IMR-90 (cell line): Measurements from ENCODE around the gene TRAF7. TPM values are rescaled to one million over a fixed set of nuclear protein-coding genes. Genes with fewer than 3 reads are reported as not detected.

ENCODE experiments used
- ATAC-seq: fragments of 200-7000 bp; cut with Tn5 transposase; 2 replicates; pipeline ENCODE4 v1.9.1; 2020; ENCODE audit warnings: low read depth, mild to moderate bottlenecking, moderate library complexity
- BruUV-seq: library from RNA; stranded (reverse); fragments of 400-500 nt; replicated peaks from 2 replicates; lab custom pipeline; 2021; lab: Mats Ljungman, UMichigan
- CTCF ChIA-PET: fragments of 300-600 bp; formaldehyde crosslinking; extraction: SDS; loops from one replicate; lab custom pipeline; 2021; ENCODE audit warnings: antibody characterized with exemption; lab: Yijun Ruan, JAX
- POLR2A ChIA-PET: fragments of 300-600 bp; sonication (Branson Sonifier 250); formaldehyde crosslinking; loops from one replicate; lab custom pipeline; 2022; ENCODE audit warnings: antibody characterized with exemption; ENCODE audit not compliant: unreplicated experiment; lab: Charles Lee
- DNase-seq: peaks from one replicate; pipeline ENCODE4 v3.0.0; 2013
- H2AFZ ChIP-seq: replicated peaks from 2 replicates; pipeline ENCODE3; 2013; ENCODE audit warnings: low read length, mild to moderate bottlenecking; ENCODE audit not compliant: poor library complexity
- H2AK5ac ChIP-seq: 2 replicates; pipeline ENCODE4 v1.6.1; 2013; ENCODE audit warnings: low read depth, low read length, inconsistent platforms
- H2AK9ac ChIP-seq: replicated peaks from 2 replicates; pipeline ENCODE3; 2013; ENCODE audit warnings: mild to moderate bottlenecking, low read depth, low read length, moderate library complexity; ENCODE audit not compliant: poor library complexity
- H2BK120ac ChIP-seq: 2 replicates; pipeline ENCODE4 v1.6.1; 2013; ENCODE audit warnings: low read depth, low read length, inconsistent platforms
- H2BK15ac ChIP-seq: 3 replicates; pipeline ENCODE4 v1.6.1; 2013; ENCODE audit warnings: low read depth, low read length, inconsistent platforms
- H2BK20ac ChIP-seq: 2 replicates; pipeline ENCODE4 v1.6.1; 2013; ENCODE audit warnings: low read depth, mild to moderate bottlenecking, inconsistent platforms, low read length, moderate library complexity
- H2BK5ac ChIP-seq: 2 replicates; pipeline ENCODE4 v1.6.1; 2013; ENCODE audit warnings: mild to moderate bottlenecking, low read depth, low read length, inconsistent platforms; ENCODE audit not compliant: poor library complexity, severe bottlenecking
- H3K14ac ChIP-seq: replicated peaks from 2 replicates; pipeline ENCODE4 v1.6.1; 2013; ENCODE audit warnings: low read depth, low read length, inconsistent platforms
- H3K18ac ChIP-seq: 2 replicates; pipeline ENCODE4 v1.6.1; 2013; ENCODE audit warnings: low read depth, low read length, control low read depth
- H3K23ac ChIP-seq: 2 replicates; pipeline ENCODE4 v1.6.1; 2013; ENCODE audit warnings: low read depth, low read length, inconsistent platforms
- H3K27ac ChIP-seq: 2 replicates; pipeline ENCODE4 v1.5.1; 2013; ENCODE audit warnings: mild to moderate bottlenecking, control low read depth, low read length; ENCODE audit not compliant: insufficient read depth
- H3K27me3 ChIP-seq: 2 replicates; pipeline ENCODE4 v1.6.1; 2013; ENCODE audit warnings: low read length; ENCODE audit not compliant: control insufficient read depth, insufficient read depth
- H3K36me3 ChIP-seq: 2 replicates; pipeline ENCODE4 v1.6.1; 2013; ENCODE audit warnings: low read length, mixed read lengths; ENCODE audit not compliant: control insufficient read depth, insufficient read depth
- H3K4ac ChIP-seq: 2 replicates; pipeline ENCODE4 v1.6.1; 2013; ENCODE audit warnings: low read depth, low read length, inconsistent platforms
- H3K4me1 ChIP-seq: 2 replicates; pipeline ENCODE4 v1.6.1; 2013; ENCODE audit warnings: low read length, mixed read lengths; ENCODE audit not compliant: control insufficient read depth, insufficient read depth
- H3K4me2 ChIP-seq: 2 replicates; pipeline ENCODE4 v1.6.1; 2013; ENCODE audit warnings: low read depth, mild to moderate bottlenecking, control low read depth, low read length, moderate library complexity
- H3K4me3 ChIP-seq: 2 replicates; pipeline ENCODE4 v1.5.1; 2013; ENCODE audit warnings: low read depth, mild to moderate bottlenecking, control low read depth, low read length, moderate library complexity; ENCODE audit not compliant: insufficient read depth
- H3K56ac ChIP-seq: 2 replicates; pipeline ENCODE4 v1.6.1; 2013; ENCODE audit warnings: low read length, inconsistent platforms; ENCODE audit not compliant: insufficient read depth; ENCODE audit errors: extremely low read depth
- H3K79me1 ChIP-seq, 2 experiments: 2 replicates each; pipeline ENCODE4 v1.6.1; 2013; ENCODE audit warnings: low read length in 2 of 2, inconsistent platforms in 1 of 2, low read depth in 1 of 2
- H3K9ac ChIP-seq: 2 replicates; pipeline ENCODE4 v1.6.1; 2013; ENCODE audit warnings: low read depth, low read length, control low read depth
- H3K9me1 ChIP-seq: 2 replicates; pipeline ENCODE4 v1.6.1; 2013; ENCODE audit warnings: low read length, inconsistent platforms; ENCODE audit not compliant: insufficient read depth
- H3K9me3 ChIP-seq: 2 replicates; pipeline ENCODE4 v1.6.1; 2013; ENCODE audit warnings: low read length; ENCODE audit not compliant: control insufficient read depth, insufficient read depth
- H4K20me1 ChIP-seq: 2 replicates; pipeline ENCODE4 v1.6.1; 2013; ENCODE audit warnings: low read length, inconsistent platforms; ENCODE audit not compliant: insufficient read depth
- H4K5ac ChIP-seq: 2 replicates; pipeline ENCODE4 v1.6.1; 2013; ENCODE audit warnings: mild to moderate bottlenecking, low read depth, low read length, control low read depth
- H4K8ac ChIP-seq, 2 experiments: 2 replicates each; pipeline ENCODE4 v1.6.1; 2013; ENCODE audit warnings: low read depth in 2 of 2, low read length in 2 of 2, control low read depth in 1 of 2, inconsistent platforms in 1 of 2
- H4K91ac ChIP-seq: 2 replicates; pipeline ENCODE4 v1.6.1; 2013; ENCODE audit warnings: low read depth, low read length, inconsistent platforms; ENCODE audit not compliant: insufficient read depth
- BHLHE40 ChIP-seq: fragments of 150-350 bp; IDR thresholded peaks from 2 replicates; pipeline ENCODE4 v1.6.1; 2016; ENCODE audit warnings: mild to moderate bottlenecking, low read depth, low read length
- CEBPB ChIP-seq: IDR thresholded peaks from 2 replicates; pipeline ENCODE4 v1.6.1; 2012; ENCODE audit warnings: low read depth, low read length, improper control_type of control experiment
- CHD1 ChIP-seq: IDR thresholded peaks from 2 replicates; pipeline ENCODE4 v1.6.1; 2012; ENCODE audit warnings: low read depth, low read length, improper control_type of control experiment
- CTCF ChIP-seq: conservative IDR thresholded peaks from 2 replicates; pipeline ENCODE4 v1.5.1; 2012; ENCODE audit warnings: mild to moderate bottlenecking, low read depth, low read length, improper control_type of control experiment
- FOS ChIP-seq: fragments of 150-350 bp; IDR thresholded peaks from 2 replicates; pipeline ENCODE4 v1.6.1; 2016; ENCODE audit warnings: low read depth, low read length
- MAFK ChIP-seq: IDR thresholded peaks from 2 replicates; pipeline ENCODE4 v1.6.1; 2012; ENCODE audit warnings: low read depth, low read length, improper control_type of control experiment
- MAZ ChIP-seq: IDR thresholded peaks from 2 replicates; pipeline ENCODE4 v1.6.1; 2012; ENCODE audit warnings: low read depth, mild to moderate bottlenecking, low read length, improper control_type of control experiment, moderate library complexity, borderline replicate concordance
- MXI1 ChIP-seq: IDR thresholded peaks from 2 replicates; pipeline ENCODE4 v1.6.1; 2012; ENCODE audit warnings: low read depth, mild to moderate bottlenecking, low read length, moderate library complexity, borderline replicate concordance
- NFE2L2 ChIP-seq: fragments of 150-350 bp; IDR thresholded peaks from 2 replicates; pipeline ENCODE4 v1.6.1; 2016; ENCODE audit warnings: low read depth, mild to moderate bottlenecking, low read length
- POLR2A ChIP-seq: IDR thresholded peaks from 2 replicates; pipeline ENCODE4 v1.6.1; 2012; ENCODE audit warnings: mild to moderate bottlenecking, low read depth, low read length
- RAD21 ChIP-seq: IDR thresholded peaks from 2 replicates; pipeline ENCODE4 v1.6.1; 2012; ENCODE audit warnings: low read length, improper control_type of control experiment
- RCOR1 ChIP-seq: IDR thresholded peaks from 2 replicates; pipeline ENCODE4 v1.6.1; 2012; ENCODE audit warnings: mild to moderate bottlenecking, low read length, improper control_type of control experiment; ENCODE audit not compliant: insufficient replicate concordance
- RFX5 ChIP-seq: IDR thresholded peaks from 2 replicates; pipeline ENCODE4 v1.8.0; 2012; ENCODE audit warnings: low read depth, mild to moderate bottlenecking, low read length, moderate library complexity
- SMC3 ChIP-seq: fragments of 150-350 bp; IDR thresholded peaks from 2 replicates; pipeline ENCODE4 v1.6.1; 2016; ENCODE audit warnings: low read depth, mild to moderate bottlenecking, antibody characterized with exemption, low read length, moderate library complexity
- WGBS, 2 experiments: methylation state at CpG; one replicate each; pipeline versions ENCODE4 v1.1.5 to v1.1.7; 2013; ENCODE audit warnings: missing lambda C conversion rate in 2 of 2; ENCODE audit not compliant: insufficient read length in 1 of 2; ENCODE audit errors: extremely low coverage in 2 of 2; 5-methylcytosine and 5-hydroxymethylcytosine counted together
- dilution Hi-C: fragments of 300-500 bp; cut with HindIII; formaldehyde crosslinking; loops from one replicate; pipeline ENCODE4 v1.14.3; 2018; ENCODE audit warnings: low sequenced_read_pairs; ENCODE audit not compliant: unreplicated experiment
- in situ Hi-C: fragments of 300-500 bp; cut with MboI; formaldehyde crosslinking; loops from 3 replicates; pipeline ENCODE4 v1.14.3; 2019; ENCODE audit warnings: low sequenced_read_pairs, inconsistent platforms, mixed read lengths
- intact Hi-C: fragments of 100-400 bp; cut with micrococcal nuclease; formaldehyde crosslinking; loops from 2 replicates; pipeline ENCODE4 v1.10.0; 2022
- polyA plus RNA-seq, 3 experiments: library from polyadenylated mRNA; depleted of rRNA; stranded (reverse); fragments of >200 nt; gene quantifications; 2 replicates each; pipeline ENCODE4 v1.2.3, GENCODE V29; 2012; ENCODE audit warnings: low replicate concordance in 1 of 3
- total RNA-seq: library from RNA; depleted of rRNA; stranded (reverse); fragments of >200 nt; gene quantifications from 2 replicates; pipeline ENCODE4 v1.2.3, GENCODE V29; 2012
- TF ChIP-seq, protein P1 (sequence below): fragments of 150-350 bp; IDR thresholded peaks from 2 replicates; pipeline ENCODE4 v1.6.1; 2017; ENCODE audit warnings: mild to moderate bottlenecking, antibody characterized with exemption, low read length, low read depth

Gene TRAF7
- total and polyA plus RNA-seq, 2 of the 4 experiments (the other 2 are of a cell fraction): 29.6 to 52.6 TPM

DNA sequence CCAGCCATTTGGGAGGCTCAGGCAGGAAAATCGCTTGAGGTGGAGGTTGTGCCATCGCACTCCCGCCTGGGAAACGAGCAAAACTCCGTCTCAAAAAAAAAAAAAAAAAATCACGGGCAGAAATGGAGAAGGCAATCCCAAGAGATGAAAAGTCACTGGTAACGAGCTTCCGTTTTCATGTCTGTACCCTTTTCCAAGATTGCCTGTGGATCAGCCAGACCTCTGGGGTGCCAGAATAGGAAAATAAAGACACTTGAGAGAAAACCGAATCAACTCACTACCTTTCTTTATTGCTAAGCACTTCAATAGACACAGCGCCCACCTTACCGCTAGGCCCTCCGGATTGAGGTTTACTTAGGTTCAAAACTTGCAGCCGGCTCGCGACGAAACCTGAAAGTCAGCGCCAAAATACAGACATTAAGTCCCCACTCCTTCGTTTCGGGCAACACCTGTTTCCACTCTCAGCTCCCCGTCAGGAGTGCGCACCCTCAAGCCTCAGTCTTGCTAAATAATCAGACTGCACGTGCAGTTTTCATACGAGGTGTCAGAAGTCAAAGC is 970 bp upstream of the TRAF7 start:
- H3K4me3 ChIP-seq: peak overlapping the region; percentile 64
- dilution Hi-C loops (no loop called here), intact Hi-C loops (no loop called here), in situ Hi-C loops (no loop called here)
- peak overlapping the region; percentile 89 for H3K56ac ChIP-seq
- H3K4me1 ChIP-seq: peaks cover 50% of the 10 kb centered on the region
- peaks cover 32% of the 10 kb centered on the region for H3K36me3 ChIP-seq
- ChIA-PET CTCF (interaction anchor here (0.5 to 1.0 kb wide), 4 partner anchors 12 to 208 kb away, joined by 3 to 6 read pairs (median 3); no protein-coding TSS in a partner anchor), POLR2A (interaction anchor here (1.2 kb wide), 1 partner anchor 131 kb away, joined by 4 read pairs; no protein-coding TSS in a partner anchor)
- H2BK120ac ChIP-seq: 0 out of 2 replicates have a peak overlapping the region, but pooled peaks have one; percentile 10
- H2AK5ac ChIP-seq: peak overlapping the region; percentile 97
- peak overlapping the region; percentile 61 to 76 for H4K8ac ChIP-seq
- no peak overlapping the region for H2AFZ ChIP-seq
- TSS peak; percentile 95 for BruUV-seq
- peak overlapping the region; percentile 95 for H3K9ac ChIP-seq
- H3K27me3 ChIP-seq: no peaks in the 10 kb centered on the region
- peak overlapping the region; percentile 1; the same call in 1 of the 2 replicates for H3K18ac ChIP-seq
- ATAC-seq (no peak), DNase-seq (no peak)
- H3K79me1 ChIP-seq: peaks cover 11 to 89% of the 10 kb centered on the region in 2 experiments; a peak in 3 of 4 replicates
- H2BK15ac ChIP-seq: no peak overlapping the region
- H4K20me1 ChIP-seq: peaks cover 92% of the 10 kb centered on the region
- peak overlapping the region; percentile 100 for H2AK9ac ChIP-seq
- no peak overlapping the region for H2BK20ac ChIP-seq
- peak overlapping the region; percentile 65 for H4K91ac ChIP-seq
- H2BK5ac ChIP-seq: peak overlapping the region; percentile 72
- 1% methylated on average over 16 of the region's 23 CpGs; no CpG with 5 or more reads in 1 of the 2 experiments for WGBS, 2 experiments
- peak overlapping the region; percentile 91 for H3K23ac ChIP-seq
- H3K4me2 ChIP-seq: peak overlapping the region; percentile 98
- H3K14ac ChIP-seq: peak overlapping the region; percentile 97
- H3K9me1 ChIP-seq: peaks cover 15% of the 10 kb centered on the region
- H3K27ac ChIP-seq: peak overlapping the region; percentile 79
- peak overlapping the region; percentile 90 for H3K4ac ChIP-seq
- H4K5ac ChIP-seq: no peak overlapping the region
- no peaks in the 10 kb centered on the region for H3K9me3 ChIP-seq
- TF ChIP-seq SMC3: no peak
- TF ChIP-seq RFX5: no peak
- no peak for TF ChIP-seq NFE2L2
- no peak for TF ChIP-seq RAD21
- no peak for TF ChIP-seq CEBPB
- no peak for TF ChIP-seq FOS
- TF ChIP-seq POLR2A: no peak
- no peak; the same call in 1 of the 2 replicates for TF ChIP-seq BHLHE40
- TF ChIP-seq, protein P1, sequence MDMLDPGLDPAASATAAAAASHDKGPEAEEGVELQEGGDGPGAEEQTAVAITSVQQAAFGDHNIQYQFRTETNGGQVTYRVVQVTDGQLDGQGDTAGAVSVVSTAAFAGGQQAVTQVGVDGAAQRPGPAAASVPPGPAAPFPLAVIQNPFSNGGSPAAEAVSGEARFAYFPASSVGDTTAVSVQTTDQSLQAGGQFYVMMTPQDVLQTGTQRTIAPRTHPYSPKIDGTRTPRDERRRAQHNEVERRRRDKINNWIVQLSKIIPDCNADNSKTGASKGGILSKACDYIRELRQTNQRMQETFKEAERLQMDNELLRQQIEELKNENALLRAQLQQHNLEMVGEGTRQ: no peak
- TF ChIP-seq CTCF: no peak
- TF ChIP-seq RCOR1: no peak
- no peak for TF ChIP-seq MXI1
- no peak for TF ChIP-seq MAZ
- TF ChIP-seq MAFK: no peak
- TF ChIP-seq CHD1: no peak
